Measurements from ENCODE around the gene CNTNAP4. TPM values are rescaled to one million over a fixed set of nuclear protein-coding genes. Genes with fewer than 3 reads are reported as not detected.

Gene CNTNAP4
- total RNA-seq, 2 donors from 2014 or later: not detected

GRCh38 chr16:76381096-76381495 lies 103.9 kb downstream of the CNTNAP4 start:
- Histone ChIP-seq H3K27ac (no peak overlapping the region), H3K4me3 (no peak overlapping the region), H3K27me3 (no peaks in the 10 kb centered on the region), H3K36me3 (replicated peaks in 1 of 2; ENCODE audit: insufficient read depth in 1 of 2, low read depth in 2 of 2) (no peaks in the 10 kb centered on the region), H3K9me3 (no peaks in the 10 kb centered on the region), H3K4me1 (no peaks in the 10 kb centered on the region)
- TF ChIP-seq, protein P1, sequence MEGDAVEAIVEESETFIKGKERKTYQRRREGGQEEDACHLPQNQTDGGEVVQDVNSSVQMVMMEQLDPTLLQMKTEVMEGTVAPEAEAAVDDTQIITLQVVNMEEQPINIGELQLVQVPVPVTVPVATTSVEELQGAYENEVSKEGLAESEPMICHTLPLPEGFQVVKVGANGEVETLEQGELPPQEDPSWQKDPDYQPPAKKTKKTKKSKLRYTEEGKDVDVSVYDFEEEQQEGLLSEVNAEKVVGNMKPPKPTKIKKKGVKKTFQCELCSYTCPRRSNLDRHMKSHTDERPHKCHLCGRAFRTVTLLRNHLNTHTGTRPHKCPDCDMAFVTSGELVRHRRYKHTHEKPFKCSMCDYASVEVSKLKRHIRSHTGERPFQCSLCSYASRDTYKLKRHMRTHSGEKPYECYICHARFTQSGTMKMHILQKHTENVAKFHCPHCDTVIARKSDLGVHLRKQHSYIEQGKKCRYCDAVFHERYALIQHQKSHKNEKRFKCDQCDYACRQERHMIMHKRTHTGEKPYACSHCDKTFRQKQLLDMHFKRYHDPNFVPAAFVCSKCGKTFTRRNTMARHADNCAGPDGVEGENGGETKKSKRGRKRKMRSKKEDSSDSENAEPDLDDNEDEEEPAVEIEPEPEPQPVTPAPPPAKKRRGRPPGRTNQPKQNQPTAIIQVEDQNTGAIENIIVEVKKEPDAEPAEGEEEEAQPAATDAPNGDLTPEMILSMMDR (IDR thresholded peaks at IDR 0.05): no peak
- no peak for DNase-seq
- WGBS, 2 donors: 59 to 63% methylated on average over 1 of the region's 1 CpG
- intact Hi-C loops (cut with DNase I): no loop called here
- no peak for ATAC-seq

DNA sequence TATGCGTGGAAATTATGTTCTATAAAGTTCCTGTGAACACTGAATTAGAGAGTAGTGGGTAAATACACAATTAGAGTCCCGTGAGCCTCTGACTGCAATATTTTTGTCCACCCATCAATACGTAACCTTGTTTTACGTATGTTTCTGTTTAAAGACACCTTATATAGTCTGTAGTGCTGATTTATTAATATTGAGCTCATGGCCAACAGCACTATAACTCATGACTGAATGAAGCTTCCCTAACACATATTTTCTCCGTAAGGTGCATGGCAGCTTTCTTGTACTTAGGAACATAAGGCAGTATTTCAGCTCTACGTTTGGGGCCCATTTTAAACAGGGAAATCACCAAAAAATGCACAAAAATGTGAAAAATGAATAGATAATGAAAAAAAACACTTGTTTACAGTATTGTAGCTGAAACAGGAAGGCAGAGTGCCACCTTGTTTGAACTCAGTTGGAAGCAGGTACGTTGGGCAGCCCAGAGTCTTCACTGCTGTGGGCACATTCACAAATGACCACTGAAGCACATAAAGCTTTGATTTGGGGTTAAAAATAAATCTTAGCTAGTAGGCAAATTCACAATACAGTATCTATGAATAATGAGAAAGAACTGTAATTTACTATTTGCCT lies 108.5 kb downstream of the CNTNAP4 start:
- Histone ChIP-seq H3K9me3 (no peaks in the 10 kb centered on the region), H3K4me1 (no peaks in the 10 kb centered on the region), H3K4me3 (no peak overlapping the region), H3K36me3 (replicated peaks in 1 of 2; ENCODE audit: insufficient read depth in 1 of 2, low read depth in 2 of 2) (no peaks in the 10 kb centered on the region), H3K27me3 (no peaks in the 10 kb centered on the region), H3K27ac (no peak overlapping the region)
- 85 to 90% methylated on average over 7 of the region's 7 CpGs for WGBS, 2 donors
- intact Hi-C loops (cut with DNase I): no loop called here
- TF ChIP-seq POLR2A (IDR thresholded peaks at IDR 0.05): no peak
- TF ChIP-seq, protein P1 (IDR thresholded peaks at IDR 0.05): no peak
- DNase-seq: no peak
- ATAC-seq: no peak

GRCh38 chr16:76386784-76387183 lies 109.6 kb downstream of the CNTNAP4 start:
- intact Hi-C loops (cut with DNase I): no loop called here
- H3K4me3 ChIP-seq: no peak overlapping the region
- H3K27me3 ChIP-seq: no peaks in the 10 kb centered on the region
- H3K27ac ChIP-seq: no peak overlapping the region
- H3K36me3 ChIP-seq (replicated peaks in 1 of 2; ENCODE audit: insufficient read depth in 1 of 2, low read depth in 2 of 2): no peaks in the 10 kb centered on the region
- no peaks in the 10 kb centered on the region for H3K4me1 ChIP-seq
- no peaks in the 10 kb centered on the region for H3K9me3 ChIP-seq
- no peak for ATAC-seq
- no peak for TF ChIP-seq POLR2A (IDR thresholded peaks at IDR 0.05)
- TF ChIP-seq, protein P1 (IDR thresholded peaks at IDR 0.05): no peak
- peak in 1 of 4 donors; percentile 2 for DNase-seq

DNA sequence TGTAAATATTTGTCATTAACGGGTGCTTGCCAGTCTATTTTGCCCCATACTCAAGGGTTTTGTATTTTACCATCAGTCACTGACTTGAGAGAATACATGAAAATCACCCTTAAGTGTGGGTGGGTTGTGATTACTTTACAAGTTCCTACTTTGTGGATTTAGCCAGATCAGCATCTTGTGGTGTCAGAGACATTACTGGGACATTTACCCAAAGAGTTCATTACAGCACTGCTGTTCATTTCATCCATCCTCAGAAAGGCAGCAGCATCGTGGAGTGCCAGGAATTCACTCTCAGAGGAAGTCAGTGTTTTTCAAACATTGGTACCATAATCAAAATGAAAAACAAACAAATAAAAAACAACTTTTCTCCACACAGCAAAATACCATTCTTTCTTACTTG lies 110.8 kb downstream of the CNTNAP4 start:
- DNase-seq (no peak), ATAC-seq (no peak)
- H3K27ac ChIP-seq: no peak overlapping the region
- no peaks in the 10 kb centered on the region for H3K27me3 ChIP-seq
- no peaks in the 10 kb centered on the region for H3K4me1 ChIP-seq
- 28 to 37% methylated on average over 2 of the region's 2 CpGs for WGBS, 2 donors
- H3K36me3 ChIP-seq (replicated peaks in 1 of 2; ENCODE audit: insufficient read depth in 1 of 2, low read depth in 2 of 2): no peaks in the 10 kb centered on the region
- TF ChIP-seq, protein P1 (IDR thresholded peaks at IDR 0.05): no peak
- no peak for TF ChIP-seq POLR2A (IDR thresholded peaks at IDR 0.05)
- no peaks in the 10 kb centered on the region for H3K9me3 ChIP-seq
- no peak overlapping the region for H3K4me3 ChIP-seq
- intact Hi-C loops (cut with DNase I): no loop called here

- Histone ChIP-seq H3K9me3 (no peaks in the 10 kb centered on the region), H3K27me3 (no peaks in the 10 kb centered on the region), H3K36me3 (replicated peaks in 1 of 2; ENCODE audit: insufficient read depth in 1 of 2, low read depth in 2 of 2) (no peaks in the 10 kb centered on the region), H3K27ac (no peak overlapping the region), H3K4me1 (no peaks in the 10 kb centered on the region), H3K4me3 (no peak overlapping the region)
- ATAC-seq (no peak), DNase-seq (no peak)
- TF ChIP-seq, protein P1 (IDR thresholded peaks at IDR 0.05): no peak
- no peak for TF ChIP-seq POLR2A (IDR thresholded peaks at IDR 0.05)
- intact Hi-C loops (cut with DNase I): no loop called here
- 79 to 83% methylated on average over 6 of the region's 6 CpGs for WGBS, 2 donors
Observed at GRCh38 chr16:76389126-76389525, 111.9 kb downstream of the CNTNAP4 start.

All from body of pancreas (tissue), 4 donors.